T47D (cell line): Measurements from ENCODE around the gene RPL36A.
A peak's percentile ranks its signal among the peaks of the same experiment; 100 is the strongest.

Source experiments
- DNase-seq, 2 experiments: peaks; one replicate each; pipeline versions ENCODE4 v3.0.0 to v3.0.0-alpha.2; 2011 to 2012; ENCODE audit warnings: low read depth in 1 of 2, low spot score in 1 of 2
- JUND ChIP-seq: IDR thresholded peaks from 2 replicates; pipeline ENCODE4 v1.6.1; 2012; ENCODE audit warnings: low read depth
- in situ Hi-C: cut with HindIII; loops from 2 replicates; pipeline ENCODE4 v1.10.0; 2016; ENCODE audit warnings: low sequenced_read_pairs, low pct_unique_long_range_greater_than_20kb

The RPL36A gene

GRCh38 chrX:101390664-101391525 lies at the start of gene RPL36A:
Gene RPL36A, plus strand, starts transcription at chrX:101391011. Its CDS starts 33 bp downstream, at chrX:101391044.
- DNase-seq = peak; percentile 35 to 89
- no peak for TF ChIP-seq JUND
- in situ Hi-C loops = no loop called here

DNA sequence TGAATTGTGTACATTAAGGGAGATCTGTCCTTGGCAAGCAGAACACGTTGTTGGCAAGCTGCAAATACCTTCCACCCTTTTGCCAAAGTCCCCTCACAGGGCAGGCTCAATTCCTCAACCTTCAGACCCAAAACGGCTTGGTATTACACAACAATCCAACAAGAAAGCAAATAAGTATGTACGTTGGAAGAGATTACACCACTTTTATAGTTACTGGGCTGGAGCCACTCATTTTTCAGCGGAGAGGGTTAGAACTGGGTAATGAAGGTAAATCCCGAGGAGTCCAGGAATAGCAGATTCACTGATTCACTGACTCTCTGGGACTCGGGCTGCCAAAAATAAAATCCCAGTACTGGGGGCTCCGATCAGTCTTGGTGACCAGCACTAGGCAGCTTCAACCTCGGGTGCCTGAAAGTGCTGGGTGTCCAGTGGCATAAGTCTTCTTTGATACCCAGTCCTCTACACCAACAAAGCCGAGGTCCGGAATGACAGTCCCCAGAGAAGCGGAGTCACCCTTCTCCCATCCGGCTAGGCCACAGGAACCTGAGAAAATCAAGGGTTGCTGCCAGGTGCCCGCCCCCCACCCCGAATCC lies 42.9 kb upstream of the RPL36A start:
- no peak for TF ChIP-seq JUND
- in situ Hi-C loops = no loop called here
- DNase-seq = peak in 1 of 2 experiments; percentile 0

- in situ Hi-C loops = no loop called here
- DNase-seq = peak; percentile 48 to 79
- no peak for TF ChIP-seq JUND
These were observed 42.2 kb upstream of the RPL36A start, which contains the start of gene TIMM8A for GRCh38 chrX:101348452-101349192. Gene TIMM8A, minus strand, starts transcription at chrX:101348742. Its CDS starts 78 bp downstream, at chrX:101348664.

DNA sequence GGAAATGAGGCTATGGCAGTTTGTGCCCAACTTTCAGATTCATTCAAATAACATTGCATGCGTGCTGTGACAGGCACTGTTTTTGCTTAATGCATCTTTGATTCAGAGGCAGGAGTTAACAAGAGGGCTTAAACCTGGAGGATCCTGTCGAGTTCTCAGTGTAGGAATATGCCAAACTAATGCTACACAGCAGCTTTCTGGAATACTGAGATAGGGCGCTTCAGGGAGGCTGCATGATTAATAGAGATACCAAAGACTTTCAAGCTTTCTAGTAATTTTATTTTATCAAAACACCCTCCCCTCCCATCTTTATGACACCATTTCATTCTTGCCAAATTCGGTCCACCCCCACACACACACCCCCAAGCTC lies 41.6 kb upstream of the RPL36A start:
- TF ChIP-seq JUND = no peak
- in situ Hi-C loops = no loop called here
- no peak for DNase-seq

GRCh38 chrX:101357166-101357795 lies 33.5 kb upstream of the RPL36A start:
- no peak for TF ChIP-seq JUND
- DNase-seq = peak in 1 of 2 experiments; percentile 23
- in situ Hi-C loops = no loop called here

GRCh38 chrX:101359966-101360365 lies 30.8 kb upstream of the RPL36A start:
- in situ Hi-C loops = no loop called here
- no peak for DNase-seq
- TF ChIP-seq JUND = no peak

DNA sequence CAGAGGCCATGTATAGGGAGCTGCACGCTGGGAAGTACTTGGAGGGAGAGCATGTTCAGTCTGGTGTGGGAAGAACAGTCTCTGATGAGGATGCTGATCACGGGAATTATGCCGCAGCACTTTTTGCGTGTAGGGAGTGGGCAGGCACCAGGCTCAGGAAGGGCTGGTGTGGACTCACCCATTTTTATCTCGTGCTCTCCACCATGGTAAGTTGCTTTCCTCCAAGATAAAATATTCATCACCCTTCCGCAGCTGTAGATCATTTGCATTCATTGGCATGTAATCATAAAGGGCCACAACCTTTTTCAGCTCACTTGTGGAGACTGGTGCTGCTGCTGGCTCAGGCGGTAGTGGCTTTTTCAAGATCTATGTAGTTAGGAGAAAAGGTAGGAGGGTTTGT lies 30.4 kb upstream of the RPL36A start:
- TF ChIP-seq JUND = no peak
- DNase-seq = no peak
- in situ Hi-C loops = no loop called here

DNA sequence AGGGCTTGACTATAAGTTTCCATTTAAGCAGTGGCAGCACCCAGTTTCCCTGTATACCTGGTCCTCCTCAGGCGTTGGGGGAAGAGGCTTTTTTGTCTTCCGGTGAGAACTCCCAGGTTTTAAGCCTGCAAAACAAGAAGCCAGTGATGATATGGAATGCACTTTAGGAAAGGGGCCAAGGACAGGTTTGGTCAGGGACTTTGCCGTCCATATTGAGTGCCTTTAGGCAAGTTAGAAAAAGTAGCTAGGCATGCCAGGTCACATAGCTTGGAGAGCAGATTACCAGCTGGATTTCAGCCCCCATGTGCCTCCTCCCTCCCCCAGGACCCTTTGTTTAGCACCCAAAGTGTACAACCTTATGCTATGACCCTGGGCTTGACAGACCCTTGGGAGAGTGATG lies 28.7 kb upstream of the RPL36A start:
- in situ Hi-C loops = no loop called here
- peak in 1 of 2 experiments; percentile 13 for DNase-seq
- TF ChIP-seq JUND = no peak

DNA sequence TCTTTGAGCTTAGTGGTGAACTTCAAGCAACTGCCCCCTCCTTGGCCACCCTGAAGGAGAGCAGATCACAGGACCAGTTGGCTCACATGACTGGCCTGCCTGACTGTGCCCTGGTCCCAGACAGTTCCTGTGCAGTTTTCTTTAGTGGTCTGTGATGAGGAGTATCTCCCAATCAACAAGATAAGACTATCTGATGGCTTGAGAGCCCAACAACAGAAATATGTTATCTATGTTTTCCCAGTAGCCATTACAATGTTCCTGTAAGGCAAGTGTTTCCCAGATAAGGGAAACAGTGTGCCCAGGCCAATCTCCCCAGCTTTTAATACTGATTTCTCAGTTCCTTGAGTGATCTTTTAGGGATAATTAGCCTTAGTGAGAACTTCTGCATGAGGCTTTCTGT lies 28.1 kb upstream of the RPL36A start:
- in situ Hi-C loops = no loop called here
- DNase-seq = no peak
- TF ChIP-seq JUND = no peak

GRCh38 chrX:101365301-101365795 lies 25.5 kb upstream of the RPL36A start:
- TF ChIP-seq JUND = no peak
- DNase-seq = no peak
- in situ Hi-C loops = no loop called here

DNA sequence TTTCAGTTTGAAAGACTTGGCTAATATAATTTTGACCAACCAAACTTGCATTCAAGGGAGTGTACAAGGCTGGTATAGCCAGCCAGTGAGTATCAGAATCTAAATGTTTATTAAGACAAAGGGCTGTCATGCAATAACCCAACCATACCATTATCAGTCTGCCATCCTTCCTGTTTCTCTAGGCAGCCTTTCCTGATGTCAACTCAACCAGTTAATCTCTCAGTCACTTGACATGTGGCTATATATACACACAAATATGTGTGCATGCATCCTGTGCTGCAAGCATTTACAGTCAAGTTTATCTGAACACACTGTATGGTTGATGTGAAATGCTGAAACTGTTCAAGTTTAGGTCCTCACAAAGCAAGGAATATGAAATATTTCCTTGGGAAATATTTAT lies 22.0 kb upstream of the RPL36A start:
- no peak for TF ChIP-seq JUND
- in situ Hi-C loops = no loop called here
- no peak for DNase-seq

- no peak for TF ChIP-seq JUND
- DNase-seq = no peak
- in situ Hi-C loops = no loop called here
These were observed 21.1 kb upstream of the RPL36A start for GRCh38 chrX:101369687-101370086.
